Tongue (tissue), 2 donors: Measurements from ENCODE around the gene ABHD4. TPM values are rescaled to one million over a fixed set of nuclear protein-coding genes. Genes with fewer than 3 reads are reported as not detected.
A peak's percentile ranks its signal among the peaks of the same experiment; 100 is the strongest.
"Not testable (repeated sequence)": the region's sequence is repeated elsewhere in the genome, so short reads cannot be mapped to it uniquely, and the experiment has no call there.

ENCODE experiments used
- DNase-seq: peaks from one replicate; pipeline ENCODE4 v3.0.0-alpha.2; 2015
- total RNA-seq: library from RNA; depleted of rRNA; stranded (reverse); fragments of >200 nt; gene quantifications from one replicate; pipeline ENCODE4 v1.2.3, GENCODE V29; 2014

The ABHD4 gene
- total RNA-seq, 1 donor from 2014 or later, result 8.4 TPM

DNA sequence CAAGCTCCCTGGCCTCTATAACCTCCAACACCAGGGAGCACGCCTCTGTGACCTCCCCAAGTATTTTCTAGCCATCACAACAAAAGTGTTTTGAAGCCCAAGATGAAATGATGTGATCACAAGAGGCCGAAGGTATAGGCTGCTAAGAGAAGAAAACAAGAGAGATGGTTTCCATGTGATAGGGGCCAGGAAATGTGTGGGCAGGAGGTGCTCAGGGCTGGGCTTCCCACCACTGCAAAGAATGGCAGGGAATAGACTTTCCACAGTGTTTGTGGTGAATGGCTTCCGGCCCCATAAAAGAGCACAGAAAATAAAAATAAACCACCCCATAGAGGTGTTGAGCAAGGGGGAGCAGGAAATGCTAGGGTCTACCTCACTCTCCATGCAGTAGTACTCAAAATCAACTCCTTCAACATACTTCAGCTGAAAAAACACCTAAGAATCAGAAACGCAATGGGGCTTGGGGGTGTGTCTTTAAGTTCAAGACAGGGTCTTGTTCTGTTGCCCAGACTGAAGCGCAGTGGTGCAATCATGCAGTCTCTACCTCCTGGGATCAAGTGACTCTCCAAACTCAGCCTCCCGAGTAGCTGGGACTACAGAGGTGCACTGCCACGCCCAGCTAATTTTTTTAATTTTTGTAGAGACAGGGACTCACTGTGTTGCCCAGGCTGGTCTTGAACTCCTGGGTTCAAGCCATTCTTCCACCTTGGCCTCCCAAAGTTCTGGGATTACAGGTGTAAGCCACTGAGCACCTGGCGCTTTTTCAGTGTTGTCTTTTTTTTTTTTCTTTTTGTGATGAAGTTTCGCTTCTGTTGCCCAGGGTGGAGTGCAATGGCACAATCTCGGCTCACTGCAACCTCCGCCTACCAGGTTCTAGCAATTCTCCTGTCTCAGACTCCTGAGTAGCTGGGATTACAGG, 36.2 kb upstream of the ABHD4 start:
- DNase-seq, result no peak

DNA sequence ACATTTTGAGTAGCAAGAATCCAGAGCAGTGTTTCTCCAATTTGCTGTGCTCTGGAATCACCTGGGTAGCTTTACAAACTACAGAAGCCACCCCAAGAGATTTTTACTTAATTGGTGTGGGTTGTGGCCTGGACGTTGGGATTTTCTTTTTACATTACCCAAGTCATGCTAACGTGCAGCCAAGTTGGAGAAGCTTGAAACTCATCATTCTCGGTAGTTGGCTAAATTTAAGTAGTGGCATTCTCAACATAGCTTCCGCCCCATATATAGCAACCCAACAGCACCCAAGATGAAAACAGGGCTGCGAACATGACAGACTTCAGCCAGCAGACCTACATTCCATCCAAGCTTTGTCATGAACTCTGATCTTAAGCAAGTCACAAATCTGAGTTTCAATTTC, 34.1 kb upstream of the ABHD4 start:
- DNase-seq, result no peak

DNA sequence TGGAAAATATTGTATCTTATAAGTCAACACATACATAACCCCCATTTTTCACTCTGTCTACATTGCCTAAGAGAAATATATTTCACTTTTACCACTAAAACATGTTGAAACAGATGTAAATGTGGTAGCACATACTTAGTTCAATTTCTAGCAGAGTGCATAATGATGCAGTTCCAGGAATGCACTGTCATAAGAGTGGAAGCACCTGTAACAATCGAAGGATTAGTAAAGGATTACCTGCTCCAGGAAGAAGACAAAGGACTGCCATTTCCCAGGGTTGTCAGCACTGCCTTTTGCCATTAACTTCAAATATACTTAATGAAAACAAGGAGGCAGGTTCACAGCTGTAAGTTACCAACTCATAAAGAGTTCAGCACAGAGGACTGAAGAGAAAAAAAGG, 33.6 kb upstream of the ABHD4 start:
- no peak for DNase-seq

- DNase-seq, result no peak
These were observed 32.6 kb upstream of the ABHD4 start for GRCh38 chr14:22565391-22565945.

GRCh38 chr14:22566266-22566665, 31.8 kb upstream of the ABHD4 start:
- DNase-seq, result not testable (repeated sequence)

DNA sequence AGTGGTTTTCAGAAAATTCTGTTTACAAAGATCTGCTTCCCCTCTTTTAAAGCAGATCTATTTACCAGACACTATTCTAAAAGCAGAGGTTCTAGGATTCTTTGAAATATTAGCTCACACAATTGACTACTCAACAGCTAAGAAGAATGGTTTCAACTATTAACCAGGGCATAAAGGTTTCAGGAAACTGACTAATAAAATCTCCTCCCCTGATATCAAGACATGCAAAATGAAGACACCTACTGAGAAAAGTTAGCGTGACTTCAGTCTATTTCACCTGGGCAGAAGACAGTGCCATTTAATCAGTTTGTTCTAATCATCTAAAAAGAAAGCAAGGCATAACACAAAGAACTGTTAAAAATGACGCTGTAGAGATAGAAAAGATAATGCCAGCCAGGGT, 31.3 kb upstream of the ABHD4 start:
- DNase-seq, result no peak

GRCh38 chr14:22567437-22567836, 30.7 kb upstream of the ABHD4 start:
- no peak for DNase-seq

DNA sequence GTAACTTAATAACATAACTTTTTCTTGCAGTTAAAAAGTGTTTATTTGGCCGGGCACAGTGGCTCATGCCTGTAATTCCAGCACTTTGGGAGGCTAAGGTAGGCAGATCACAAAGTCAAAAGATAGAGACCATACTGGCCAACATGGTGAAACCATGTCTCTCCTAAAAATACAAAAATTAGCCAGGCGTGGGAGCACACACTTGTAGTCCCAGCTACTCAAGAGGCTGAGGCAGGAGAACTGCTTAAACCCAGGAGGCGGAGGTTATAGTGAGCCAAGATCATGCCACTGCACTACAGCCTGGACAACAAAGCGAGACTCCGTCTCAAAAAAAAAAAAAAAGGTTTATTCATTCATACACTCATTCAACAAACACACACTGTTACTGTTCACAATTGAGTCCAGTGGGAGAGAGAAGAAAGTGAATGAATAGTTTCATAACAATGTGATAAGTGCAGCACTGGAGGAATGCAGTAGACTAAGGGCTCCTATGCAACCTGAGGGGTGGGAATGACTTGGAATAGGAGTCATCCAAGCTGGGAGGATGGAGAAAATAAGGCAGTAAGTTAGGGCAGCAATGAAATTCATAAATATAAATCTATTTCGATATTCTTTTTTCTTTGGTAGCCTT, 28.9 kb upstream of the ABHD4 start:
- no peak for DNase-seq

- no peak for DNase-seq
These were observed 28.4 kb upstream of the ABHD4 start for GRCh38 chr14:22569737-22570131.

GRCh38 chr14:22570132-22570949, 27.8 kb upstream of the ABHD4 start:
- DNase-seq, result peak; percentile 95

DNA sequence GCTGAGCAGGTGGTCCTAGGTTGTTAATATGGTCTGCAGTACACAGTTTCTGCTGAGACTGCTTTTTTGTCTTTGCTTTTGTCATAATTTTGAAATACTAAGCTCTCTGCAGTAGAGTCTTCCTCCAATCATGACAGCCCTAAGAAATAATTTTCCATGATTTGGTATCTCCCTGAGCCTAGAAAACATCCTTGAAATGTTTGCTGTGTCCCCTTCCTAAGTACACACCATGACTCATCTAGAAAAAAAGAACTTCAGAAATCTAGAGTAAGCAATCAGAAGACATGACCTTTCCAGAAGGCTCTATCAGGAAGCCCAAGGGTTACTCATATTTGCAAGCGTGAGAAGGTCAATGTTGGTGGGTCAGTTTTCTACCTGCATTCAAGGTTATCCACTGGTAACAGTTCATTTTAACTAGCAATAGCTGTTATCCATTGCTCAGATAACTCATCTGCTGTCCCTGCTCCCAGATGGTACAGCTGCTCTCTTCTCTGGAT, 25.5 kb upstream of the ABHD4 start:
- DNase-seq, result no peak

DNA sequence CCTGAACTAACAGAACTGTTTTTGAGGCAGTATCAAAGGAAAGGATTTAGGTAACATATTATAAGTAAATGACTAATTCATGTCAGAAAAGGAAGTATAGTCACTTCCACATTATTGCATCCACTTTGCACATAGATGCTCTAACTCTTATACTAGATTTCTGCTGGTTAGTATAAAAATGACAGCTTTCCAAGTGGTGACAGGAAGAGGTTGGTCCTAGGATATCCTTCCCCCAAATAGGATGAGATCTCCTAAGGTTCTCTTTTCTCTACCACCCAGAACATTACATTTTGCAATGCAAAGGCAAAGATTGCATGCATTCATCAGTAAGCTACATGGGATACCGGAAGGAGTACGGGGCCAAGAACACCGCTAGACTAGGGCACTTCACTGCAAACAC, 24.3 kb upstream of the ABHD4 start:
- no peak for DNase-seq

GRCh38 chr14:22577334-22577908, 20.7 kb upstream of the ABHD4 start:
- no peak for DNase-seq

DNA sequence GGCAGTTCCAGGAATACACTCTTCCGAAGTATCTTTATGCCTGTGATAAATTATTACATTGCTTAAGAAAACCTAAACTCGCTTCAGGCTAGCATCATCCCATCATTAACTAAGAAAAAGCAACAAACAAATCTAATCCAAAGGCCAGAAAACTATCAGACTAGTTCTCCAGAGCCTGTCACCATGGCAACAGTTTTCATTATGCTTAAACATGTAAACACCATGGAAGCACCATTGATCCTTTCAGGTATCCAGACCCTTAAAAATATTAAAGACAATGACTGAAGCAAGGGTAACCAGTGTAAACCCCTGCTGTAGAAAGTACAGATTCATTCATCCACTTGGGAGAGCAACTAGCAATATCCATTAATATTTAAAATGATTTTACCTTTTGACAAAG, 18.9 kb upstream of the ABHD4 start:
- DNase-seq, result no peak

DNA sequence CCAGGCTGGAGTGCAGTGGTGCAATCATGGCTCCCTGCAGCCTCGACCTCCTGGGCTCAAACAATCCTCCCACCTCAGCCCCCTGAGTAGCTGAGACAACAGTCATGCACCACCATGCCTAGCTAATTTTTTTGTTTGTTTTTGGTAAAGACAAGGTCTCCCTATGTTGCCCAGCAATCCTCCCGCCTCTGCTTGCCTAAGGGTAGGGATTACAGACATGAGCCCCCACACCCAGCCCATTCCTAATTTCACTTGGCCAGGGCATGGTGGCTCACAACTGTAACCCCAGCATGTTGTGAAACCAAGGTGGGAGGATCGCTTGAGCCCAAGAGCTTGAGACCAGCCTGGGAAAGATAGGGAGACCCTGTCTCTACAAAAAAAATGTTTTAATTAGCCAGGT, 18.2 kb upstream of the ABHD4 start:
- no peak for DNase-seq

DNA sequence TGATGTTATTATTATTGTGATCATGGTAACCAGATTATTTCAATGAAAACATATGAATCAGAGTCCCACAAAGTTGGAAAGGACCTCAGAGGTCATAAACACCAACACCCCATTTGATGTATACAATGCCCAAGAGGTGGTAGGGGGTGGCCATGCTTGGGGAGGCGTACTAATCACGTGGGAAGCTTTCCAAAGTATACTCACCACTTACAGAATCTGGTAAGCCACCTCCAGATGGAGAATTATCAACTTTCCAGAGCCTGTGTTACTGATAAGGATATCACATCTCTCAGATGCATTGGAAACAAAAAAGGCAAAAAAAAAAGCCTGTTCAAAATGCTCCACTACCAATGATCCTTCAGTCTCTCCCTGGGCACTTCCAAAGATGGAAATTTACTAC, 17.5 kb upstream of the ABHD4 start:
- DNase-seq, result no peak

DNA sequence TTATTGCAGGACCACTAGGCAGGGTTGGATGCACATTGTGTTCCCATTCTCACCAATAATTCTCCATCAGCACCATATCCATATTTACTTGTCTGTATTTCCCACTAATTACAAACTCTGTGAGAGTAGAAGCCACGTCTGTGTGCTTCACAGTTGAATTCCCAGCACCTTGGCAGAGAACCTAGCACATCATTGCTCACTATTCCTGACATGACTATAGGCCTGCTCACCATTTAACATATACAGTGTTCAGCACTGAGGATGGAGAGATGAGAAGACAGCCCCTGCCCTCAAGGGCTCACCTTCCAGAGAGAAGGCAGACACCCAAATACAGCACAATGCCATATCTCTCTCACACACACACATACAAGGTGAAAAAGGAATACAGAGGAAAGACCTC, 14.1 kb upstream of the ABHD4 start:
- no peak for DNase-seq

- no peak for DNase-seq
These were observed 10.9 kb upstream of the ABHD4 start for GRCh38 chr14:22587247-22587646.

DNA sequence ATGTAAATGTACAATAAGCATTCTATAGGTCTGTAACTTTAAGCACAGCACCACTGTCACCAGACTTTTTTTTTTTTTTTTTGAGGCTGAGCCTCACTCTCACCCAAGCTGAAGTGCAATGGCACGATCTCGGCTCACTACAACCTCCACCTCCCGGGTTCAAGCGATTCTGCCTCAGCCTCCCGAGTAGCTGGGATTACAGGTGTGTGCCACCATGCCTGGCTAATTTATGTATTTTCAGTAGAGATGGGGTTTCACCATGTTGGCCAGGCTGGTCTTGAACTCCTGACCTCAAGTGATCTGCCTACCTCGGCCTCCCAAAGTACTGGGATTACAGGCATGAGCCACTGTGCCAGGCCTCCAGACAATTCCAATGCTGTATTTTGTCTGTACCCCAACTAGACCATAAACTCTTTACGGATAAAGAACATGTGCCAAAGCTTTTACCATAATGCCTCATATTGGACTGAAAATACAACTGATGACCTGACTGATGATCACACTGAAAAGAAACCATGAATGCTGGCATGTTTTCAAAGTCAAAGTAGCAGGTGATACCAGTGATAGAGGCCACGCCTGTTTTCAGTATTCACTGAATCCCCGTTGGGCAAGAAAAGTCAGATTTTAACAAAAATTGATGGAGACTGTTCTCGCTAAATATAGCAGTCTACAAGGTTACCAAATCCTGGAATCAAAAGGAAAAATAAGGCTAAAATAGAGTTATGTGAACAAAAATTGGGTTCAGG, 10.2 kb upstream of the ABHD4 start:
- DNase-seq, result not testable (repeated sequence)

GRCh38 chr14:22588526-22589095, 9.5 kb upstream of the ABHD4 start:
- no peak for DNase-seq
